Measurements from ENCODE around the gene RGS11. TPM values are rescaled to one million over a fixed set of nuclear protein-coding genes. Genes with fewer than 3 reads are reported as not detected.

RGS11 gene
- total and polyA plus RNA-seq, 2 experiments from 2014 or later, result 0.74 to 1.8 TPM

- no peak for TF ChIP-seq REST (IDR thresholded peaks at IDR 0.05; ENCODE audit: unreplicated experiment)
- TF ChIP-seq, protein P1, sequence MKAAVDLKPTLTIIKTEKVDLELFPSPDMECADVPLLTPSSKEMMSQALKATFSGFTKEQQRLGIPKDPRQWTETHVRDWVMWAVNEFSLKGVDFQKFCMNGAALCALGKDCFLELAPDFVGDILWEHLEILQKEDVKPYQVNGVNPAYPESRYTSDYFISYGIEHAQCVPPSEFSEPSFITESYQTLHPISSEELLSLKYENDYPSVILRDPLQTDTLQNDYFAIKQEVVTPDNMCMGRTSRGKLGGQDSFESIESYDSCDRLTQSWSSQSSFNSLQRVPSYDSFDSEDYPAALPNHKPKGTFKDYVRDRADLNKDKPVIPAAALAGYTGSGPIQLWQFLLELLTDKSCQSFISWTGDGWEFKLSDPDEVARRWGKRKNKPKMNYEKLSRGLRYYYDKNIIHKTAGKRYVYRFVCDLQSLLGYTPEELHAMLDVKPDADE (IDR thresholded peaks at IDR 0.05), result no peak
- TF ChIP-seq CREB1 (CRISPR knock-in tag; IDR thresholded peaks at IDR 0.05; ENCODE audit: low read depth), result no peak
- Mint-ChIP-seq H3K27ac (no peak overlapping the region), H3K4me3 (no peak overlapping the region), H3K27me3 (ENCODE audit: insufficient read depth, low read depth, poor library complexity) (peaks cover 13% of the 10 kb centered on the region), H3K4me1 (no peaks in the 10 kb centered on the region), H3K36me3 (ENCODE audit: low read depth) (no peaks in the 10 kb centered on the region; the same call in 2 of the 3 replicates), H3K9me3 (no peaks in the 10 kb centered on the region; the same call in 2 of the 3 replicates)
- DNase-seq (ENCODE audit: low spot score) (no peak), ATAC-seq (peak; percentile 13)
- no peaks in the 10 kb centered on the region for H4K20me1 ChIP-seq (replicated peaks; ENCODE audit: insufficient read depth)
- no peak overlapping the region for H3K4me3 ChIP-seq
- H3K4me2 ChIP-seq, result no peak overlapping the region
- H3K27ac ChIP-seq (ENCODE audit: low read depth), result no peak overlapping the region
- no peaks in the 10 kb centered on the region for H3K4me1 ChIP-seq (ENCODE audit: insufficient read depth)
- 0 out of 2 replicates have a peak, but pooled peaks cover 3% of the 10 kb centered on the region for H3F3A ChIP-seq (replicated peaks; ENCODE audit: low read depth)
- no peak overlapping the region for H2AFZ ChIP-seq
- H3K79me2 ChIP-seq (replicated peaks; ENCODE audit: insufficient read depth), result no peaks in the 10 kb centered on the region
- H3K9me2 ChIP-seq (ENCODE audit: insufficient read depth), result no peaks in the 10 kb centered on the region
- H3K36me3 ChIP-seq (ENCODE audit: insufficient read depth), result no peaks in the 10 kb centered on the region
- H3K27me3 ChIP-seq (ENCODE audit: insufficient read depth), result peaks cover under 1% of the 10 kb centered on the region; the same call in 1 of the 2 replicates
Observed at GRCh38 chr16:269061-269796, 6.5 kb downstream of the RGS11 start.

- ATAC-seq, result peak; percentile 11; the same call in 2 of the 3 replicates
- TF ChIP-seq EZH2 (IDR thresholded peaks at IDR 0.05; ENCODE audit: low read depth, unreplicated experiment) (no peak), REST (IDR thresholded peaks at IDR 0.05; ENCODE audit: unreplicated experiment) (no peak), JUNB (IDR thresholded peaks at IDR 0.05; ENCODE audit: unreplicated experiment) (no peak)
- TF ChIP-seq, protein P1 (IDR thresholded peaks at IDR 0.05), result no peak
Observed at GRCh38 chr16:268141-269053, 7.3 kb downstream of the RGS11 start.

More at GRCh38 chr16:268141-269053, 7.3 kb downstream of the RGS11 start:
- H3K79me2 ChIP-seq (replicated peaks; ENCODE audit: insufficient read depth), result no peaks in the 10 kb centered on the region
- no peaks in the 10 kb centered on the region for H3K36me3 ChIP-seq (ENCODE audit: insufficient read depth)
- H3K9me3 Mint-ChIP-seq, result no peaks in the 10 kb centered on the region; the same call in 2 of the 3 replicates
- H3K27me3 Mint-ChIP-seq (ENCODE audit: insufficient read depth, low read depth, poor library complexity), result peaks cover 12% of the 10 kb centered on the region
- H3K36me3 Mint-ChIP-seq (ENCODE audit: low read depth), result peaks cover 2% of the 10 kb centered on the region; the same call in 1 of the 3 replicates
- H3K4me1 Mint-ChIP-seq, result no peaks in the 10 kb centered on the region
- no peaks in the 10 kb centered on the region for H3K4me1 ChIP-seq (ENCODE audit: insufficient read depth)
- H3K4me2 ChIP-seq, result no peak overlapping the region
- no peak overlapping the region for H3K4me3 Mint-ChIP-seq
- 0 out of 2 replicates have a peak, but pooled peaks cover 3% of the 10 kb centered on the region for H3F3A ChIP-seq (replicated peaks; ENCODE audit: low read depth)
- H3K27ac Mint-ChIP-seq, result no peak overlapping the region; the same call in 1 of the 2 replicates
- no peak for DNase-seq (ENCODE audit: low spot score)
- no peak overlapping the region for H2AFZ ChIP-seq
- no peak overlapping the region for H3K27ac ChIP-seq (ENCODE audit: low read depth)
- no peak overlapping the region for H3K4me3 ChIP-seq
- no peaks in the 10 kb centered on the region for H4K20me1 ChIP-seq (replicated peaks; ENCODE audit: insufficient read depth)
- H3K9me2 ChIP-seq (ENCODE audit: insufficient read depth), result no peaks in the 10 kb centered on the region
- H3K27me3 ChIP-seq (ENCODE audit: insufficient read depth), result no peaks in the 10 kb centered on the region
